Left forelimb (tissue), 1 donor: ENCODE results near the gene FFAR1.

ENCODE experiments used
- DNase-seq: peaks from one replicate; pipeline ENCODE4 v3.0.0-alpha.2; 2018; ENCODE audit warnings: low spot score

The FFAR1 gene

DNA sequence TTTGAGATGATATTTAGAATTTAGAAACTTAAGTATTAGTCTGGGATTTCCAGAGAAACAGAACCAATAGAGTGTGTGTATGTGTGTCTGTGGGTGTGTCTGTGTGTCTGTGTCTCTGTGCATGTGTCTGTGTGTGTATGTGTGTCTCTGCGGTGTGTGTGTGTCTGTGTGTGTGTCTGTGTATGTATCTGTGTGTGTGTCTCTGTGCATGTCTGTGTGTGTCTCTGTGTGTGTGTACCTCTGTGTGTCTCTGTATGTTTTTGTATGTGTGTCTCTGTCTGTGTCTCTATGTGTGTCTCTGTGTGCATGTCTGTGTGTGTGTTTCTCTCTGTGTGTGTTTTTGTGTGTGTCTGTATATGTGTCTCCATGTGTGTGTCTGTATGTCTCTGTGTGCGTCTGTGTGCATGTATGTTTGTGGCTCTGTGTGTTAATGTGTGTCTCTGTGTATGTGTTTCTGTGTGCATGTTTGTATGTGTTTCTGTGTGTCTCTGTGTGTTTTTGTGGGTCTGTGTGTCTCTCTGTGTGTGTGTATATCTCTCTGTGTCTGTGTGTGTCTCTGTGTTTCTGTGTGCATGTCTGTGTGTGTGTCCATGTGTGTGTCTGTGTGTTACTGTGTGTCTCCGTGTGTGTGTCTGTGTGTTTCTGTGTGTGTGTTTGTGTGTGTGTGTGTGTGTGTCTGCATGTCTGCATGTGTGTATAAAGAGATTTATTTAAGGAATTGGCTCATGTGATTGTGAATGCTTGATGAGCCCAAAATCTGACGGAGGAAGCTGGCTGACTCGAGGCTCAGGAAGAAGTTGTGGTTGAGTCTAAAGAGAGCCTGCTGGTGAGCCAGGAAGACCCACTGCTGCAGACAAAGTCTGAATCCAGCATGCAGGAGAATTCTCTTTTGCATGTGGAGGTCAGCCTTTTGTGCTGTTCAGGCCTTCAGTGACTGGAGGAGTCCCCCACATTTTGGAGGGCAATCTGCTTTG, 45.3 kb downstream of the FFAR1 start:
- DNase-seq, result no peak

DNA sequence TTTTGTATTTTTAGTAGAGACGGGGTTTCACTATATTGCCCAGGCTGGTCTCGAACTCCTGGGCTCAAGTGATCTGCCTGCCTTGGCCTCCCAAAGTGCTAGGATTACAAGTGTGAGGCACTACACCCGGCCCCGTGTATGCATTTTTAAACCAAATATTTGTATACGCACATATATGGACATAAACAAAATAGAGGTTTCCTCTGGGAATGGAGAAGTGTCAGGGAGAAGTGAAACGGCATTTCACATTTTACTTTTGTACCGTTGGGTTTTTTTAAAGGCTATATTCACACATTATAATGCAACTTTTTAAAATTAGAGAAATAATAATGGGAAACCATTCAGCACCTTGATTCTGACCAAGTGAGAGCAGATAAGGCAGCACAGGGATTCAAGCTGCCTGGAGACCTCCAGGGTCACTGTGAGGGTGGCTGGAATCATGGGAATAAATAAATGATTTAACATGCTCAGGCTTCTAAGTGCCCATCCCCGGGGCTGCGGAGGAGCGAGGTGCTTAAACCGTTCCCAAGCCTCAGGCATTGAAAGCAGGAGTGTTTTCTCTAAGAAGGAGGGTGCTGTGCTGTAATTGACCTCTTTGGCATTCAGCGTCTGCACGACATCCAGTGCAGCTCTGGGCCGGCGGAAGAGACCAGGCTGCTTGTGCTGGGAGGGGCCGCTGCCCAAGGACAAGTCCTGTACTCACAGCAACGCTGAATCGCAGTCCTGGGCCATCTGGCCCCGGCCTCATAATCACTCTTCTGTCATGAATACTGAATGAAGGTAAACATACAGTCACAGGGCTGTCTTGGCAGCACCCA, 47.9 kb downstream of the FFAR1 start:
- DNase-seq, result no peak

DNA sequence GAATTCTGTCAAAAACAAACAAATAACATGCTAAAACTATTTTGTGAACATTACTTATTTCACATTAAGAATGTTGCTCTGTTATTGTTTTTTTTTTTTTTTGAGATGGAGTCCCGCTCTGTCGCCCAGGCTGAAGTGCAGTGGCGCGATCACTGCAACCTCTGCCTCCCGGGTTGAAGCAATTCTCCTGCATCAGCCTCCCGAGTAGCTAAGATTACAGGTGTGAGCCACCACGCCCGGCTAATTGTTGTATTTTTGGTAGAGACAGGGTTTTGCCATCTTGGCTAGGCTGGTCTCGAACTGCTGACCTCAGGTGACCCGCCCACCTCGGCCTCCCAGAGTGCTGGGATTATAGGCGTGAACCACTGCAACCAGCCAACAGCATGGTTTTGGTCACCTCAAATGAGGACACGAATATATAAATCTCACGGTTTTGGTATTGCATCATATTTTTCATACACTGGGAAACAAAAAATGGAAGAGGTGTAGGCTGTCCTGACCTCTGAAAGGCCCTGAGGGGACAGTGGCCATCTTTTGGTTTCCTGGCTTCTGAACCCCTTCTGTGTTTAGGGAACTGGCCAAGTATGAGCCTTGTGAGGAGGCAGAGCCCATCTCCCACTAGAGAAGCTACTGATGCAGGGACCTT, 48.7 kb downstream of the FFAR1 start:
- no peak for DNase-seq

DNA sequence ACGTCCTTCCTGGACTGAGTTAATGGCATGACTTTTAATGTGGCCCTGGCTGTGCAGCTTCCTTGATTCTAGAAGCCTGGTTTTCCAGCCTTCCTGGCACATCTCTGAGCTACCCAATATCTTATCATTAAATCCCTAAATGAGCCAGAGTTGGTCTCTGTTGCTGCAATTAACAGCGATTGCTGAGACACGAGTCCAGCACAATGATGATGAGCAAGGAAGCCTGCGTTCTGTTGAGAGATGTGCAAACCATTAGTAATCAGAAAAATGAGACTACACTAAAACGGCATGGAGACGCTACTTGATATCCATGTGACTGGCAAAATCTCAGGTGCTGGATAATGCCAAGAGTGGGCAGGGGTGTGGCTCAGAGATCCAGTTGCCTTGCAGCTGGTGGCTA, 49.4 kb downstream of the FFAR1 start:
- DNase-seq, result no peak
